Astrocyte (in vitro differentiated cells and primary cell): ENCODE measurements around the gene U2AF1L4.

Experiments
- CTCF ChIP-seq: IDR thresholded peaks from 2 replicates; pipeline ENCODE4 v1.5.1; 2011; ENCODE audit warnings: low read depth, mild to moderate bottlenecking, inconsistent platforms, low read length, moderate library complexity; ENCODE audit not compliant: insufficient read depth
- EZH2 ChIP-seq: IDR thresholded peaks from 2 replicates; pipeline ENCODE4 v1.6.1; 2012; ENCODE audit warnings: mild to moderate bottlenecking, low read length, inconsistent platforms; ENCODE audit not compliant: insufficient read depth

GRCh38 chr19:35748106-35749020, 3.1 kb upstream of the U2AF1L4 start, which contains the start of gene LIN37:
- TF ChIP-seq CTCF (no peak), EZH2 (no peak)
